Stimulated activated CD8-positive, alpha-beta memory T cell treated with anti-CD3 and anti-CD28 coated beads, Interleukin-12 subunit alpha, Interleukin-12 subunit beta, amount 100 ng/mL, for 24 hours (primary cell): ENCODE measurements around the gene CNTN2.

Source experiments
- DNase-seq: peaks from one replicate; pipeline ENCODE4 v3.0.0-alpha.2; 2020; ENCODE audit errors: extremely low read depth

CNTN2 gene

GRCh38 chr1:205122489-205122882, 79.5 kb downstream of the CNTN2 start:
- no peak for DNase-seq

- DNase-seq: no peak
Observed at GRCh38 chr1:205124726-205125125, 81.7 kb downstream of the CNTN2 start.

- DNase-seq: no peak
Observed at GRCh38 chr1:205127646-205128045, 84.6 kb downstream of the CNTN2 start.
